HepG2 (cell line): ENCODE results near the gene ATP9A. TPM values are rescaled to one million over a fixed set of nuclear protein-coding genes. Genes with fewer than 3 reads are reported as not detected.

Experiments used
- ARNTL ChIP-seq: sonication (generic); formaldehyde crosslinking; IDR thresholded peaks from 2 replicates; pipeline ENCODE4 v1.4.0; 2020; ENCODE audit warnings: mild to moderate bottlenecking, missing genetic modification reagents
- ATF1 ChIP-seq: IDR thresholded peaks from 2 replicates; pipeline ENCODE4 v1.6.1; 2016; ENCODE audit warnings: mild to moderate bottlenecking, control low read depth
- CAMTA2 ChIP-seq: sonication (generic); formaldehyde crosslinking; IDR thresholded peaks from 2 replicates; pipeline ENCODE4 v1.4.0; 2020; ENCODE audit warnings: mild to moderate bottlenecking, missing genetic modification reagents, borderline replicate concordance
- CENPT ChIP-seq: sonication (generic); formaldehyde crosslinking; IDR thresholded peaks from 2 replicates; pipeline ENCODE4 v1.8.0; 2022; ENCODE audit warnings: low read depth, mild to moderate bottlenecking, moderate library complexity, missing genetic modification reagents
- EEA1 ChIP-seq: sonication (generic); formaldehyde crosslinking; IDR thresholded peaks from 2 replicates; pipeline ENCODE4 v1.5.1; 2020; ENCODE audit warnings: mild to moderate bottlenecking, missing genetic modification reagents, borderline replicate concordance
- ESRRA ChIP-seq: sonication (generic); formaldehyde crosslinking; IDR thresholded peaks from 2 replicates; pipeline ENCODE4 v1.5.1; 2020; ENCODE audit warnings: mild to moderate bottlenecking, low read depth, missing genetic modification reagents
- IKZF1 ChIP-seq: fragments of 450-650 bp; IDR thresholded peaks from 2 replicates; pipeline ENCODE4 v1.7.1; 2016
- KDM1A ChIP-seq: IDR thresholded peaks from 2 replicates; pipeline ENCODE4 v1.6.1; 2016; ENCODE audit warnings: missing compliant biosample characterization
- KLF12 ChIP-seq: sonication (generic); formaldehyde crosslinking; IDR thresholded peaks from 2 replicates; pipeline ENCODE4 v1.4.0; 2020; ENCODE audit warnings: missing genetic modification reagents, borderline replicate concordance
- MED13 ChIP-seq: sonication (generic); formaldehyde crosslinking; IDR thresholded peaks from 2 replicates; pipeline ENCODE4 v1.5.0; 2020; ENCODE audit warnings: missing genetic modification reagents
- MTF2 ChIP-seq: sonication (generic); formaldehyde crosslinking; IDR thresholded peaks from 2 replicates; pipeline ENCODE4 v1.5.0; 2020; ENCODE audit warnings: missing genetic modification reagents, borderline replicate concordance
- MXI1 ChIP-seq: IDR thresholded peaks from 3 replicates; pipeline ENCODE4 v1.6.1; 2012; ENCODE audit warnings: low read depth, low read length, inconsistent platforms, borderline replicate concordance
- NCOA2 ChIP-seq: sonication (generic); formaldehyde crosslinking; IDR thresholded peaks from 2 replicates; pipeline ENCODE4 v1.8.0; 2022; ENCODE audit warnings: inconsistent platforms
- PITX1 ChIP-seq: sonication (generic); formaldehyde crosslinking; IDR thresholded peaks from 2 replicates; pipeline ENCODE4 v1.5.1; 2020; ENCODE audit warnings: mild to moderate bottlenecking, missing genetic modification reagents
- PRPF4 ChIP-seq: fragments of 200-400 bp; formaldehyde crosslinking; IDR thresholded peaks from 2 replicates; pipeline ENCODE4 v1.6.1; 2016; ENCODE audit warnings: low read length, low read depth; ENCODE audit not compliant: poor library complexity, severe bottlenecking
- RBFOX2 ChIP-seq: fragments of 200-400 bp; formaldehyde crosslinking; IDR thresholded peaks from 2 replicates; pipeline ENCODE4 v1.6.1; 2017; ENCODE audit warnings: low read depth, mild to moderate bottlenecking, low read length
- SIX4 ChIP-seq: sonication (generic); formaldehyde crosslinking; IDR thresholded peaks from 2 replicates; pipeline ENCODE4 v1.4.0; 2020; ENCODE audit warnings: missing genetic modification reagents
- ZBTB20 ChIP-seq: sonication (generic); formaldehyde crosslinking; IDR thresholded peaks from 2 replicates; pipeline ENCODE4 v1.8.1; 2023; ENCODE audit warnings: missing genetic modification reagents, low read depth, mild to moderate bottlenecking, borderline replicate concordance
- ZFAT ChIP-seq: sonication (generic); formaldehyde crosslinking; conservative IDR thresholded peaks from 2 replicates; pipeline ENCODE4 v1.8.1; 2023; ENCODE audit warnings: missing genetic modification reagents, inconsistent platforms
- ZNF431 ChIP-seq: sonication (generic); formaldehyde crosslinking; IDR thresholded peaks from 2 replicates; pipeline ENCODE4 v1.9.0; 2022; ENCODE audit warnings: missing genetic modification reagents, low read depth, mild to moderate bottlenecking, borderline replicate concordance
- ZNF451 ChIP-seq: sonication (generic); formaldehyde crosslinking; IDR thresholded peaks from 2 replicates; pipeline ENCODE4 v1.5.0; 2020; ENCODE audit warnings: mild to moderate bottlenecking, missing genetic modification reagents
- ZNF550 ChIP-seq: sonication (generic); formaldehyde crosslinking; IDR thresholded peaks from 2 replicates; pipeline ENCODE4 v1.4.0; 2020; ENCODE audit warnings: mild to moderate bottlenecking, missing genetic modification reagents, borderline replicate concordance
- ZNF652 ChIP-seq: IDR thresholded peaks from 2 replicates; pipeline ENCODE4 v1.6.1; 2016; ENCODE audit warnings: low read depth, borderline replicate concordance
- ZNF816 ChIP-seq: sonication (generic); formaldehyde crosslinking; IDR thresholded peaks from 2 replicates; pipeline ENCODE4 v1.8.0; 2022; ENCODE audit warnings: missing genetic modification reagents, mild to moderate bottlenecking, borderline replicate concordance
- polyA plus RNA-seq, 8 experiments: library from polyadenylated mRNA; depleted of rRNA in 3 of 8; stranded (reverse) in 7 of 8; unstranded in 1 of 8; fragments of >200 nt; fragmentation: Illumina TruSeq in 4 of 8; extraction: Trizol in 4 of 8; gene quantifications; 2 replicates each; pipeline versions ENCODE4 v1.2.1 to v1.2.3, GENCODE V29; 2011 to 2016; ENCODE audit warnings: low read depth in 4 of 8, missing spikeins in 1 of 8, mixed read lengths in 1 of 8; ENCODE audit not compliant: insufficient read depth in 1 of 8
- total RNA-seq, 5 experiments: library from RNA; depleted of rRNA; stranded (reverse); fragments of >200 nt; fragmentation: Illumina TruSeq; extraction: Trizol; gene quantifications; 2 replicates each; pipeline ENCODE4 v1.2.3, GENCODE V29; 2016; ENCODE audit warnings: low read depth in 1 of 5
- TF ChIP-seq, protein P1 (sequence below): sonication (generic); formaldehyde crosslinking; IDR thresholded peaks from 2 replicates; pipeline ENCODE4 v1.9.0; 2021; ENCODE audit warnings: missing genetic modification reagents, borderline replicate concordance
- TF ChIP-seq, protein P2 (sequence below): sonication (generic); formaldehyde crosslinking; IDR thresholded peaks from 2 replicates; pipeline ENCODE4 v1.4.0; 2020; ENCODE audit warnings: missing genetic modification reagents
- TF ChIP-seq, protein P3 (sequence below): sonication (generic); formaldehyde crosslinking; IDR thresholded peaks from 2 replicates; pipeline ENCODE4 v1.8.1; 2023; ENCODE audit warnings: missing genetic modification reagents, inconsistent platforms, borderline replicate concordance

The ATP9A gene
- total and polyA plus RNA-seq, 2 of the 13 experiments (the other 11 are each of a cell fraction or from before 2014, with no cell fraction given) = 11.8 to 18.5 TPM

DNA sequence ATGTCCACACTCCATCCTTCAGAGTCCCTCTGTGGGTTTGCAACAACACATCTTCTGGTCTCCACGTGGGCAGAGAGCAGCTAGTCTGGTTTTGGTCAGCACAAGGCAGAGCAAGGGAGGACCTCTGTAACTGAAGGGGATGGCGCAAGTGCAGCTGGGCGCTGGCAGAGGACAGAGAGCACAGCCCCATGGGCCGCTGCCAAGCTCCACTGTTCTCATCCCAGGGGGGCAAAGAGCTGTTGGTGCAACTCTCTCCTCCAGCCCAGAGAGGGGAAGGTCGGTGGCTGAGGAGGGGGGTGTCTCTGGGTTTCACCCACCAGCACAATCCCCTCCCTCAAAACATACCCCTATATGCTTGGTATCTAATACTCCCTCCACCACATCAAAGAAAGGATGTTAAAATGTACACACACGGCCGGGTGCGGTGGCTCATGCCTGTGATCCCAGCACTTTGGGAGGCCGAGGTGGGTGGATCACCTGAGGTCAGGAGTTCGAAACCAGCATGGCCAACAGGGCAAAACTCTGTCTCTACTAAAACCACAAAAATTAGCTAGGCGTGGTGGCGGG lies 9.1 kb downstream of the ATP9A start (continued):
- no peak for TF ChIP-seq MXI1
- TF ChIP-seq, protein P1, sequence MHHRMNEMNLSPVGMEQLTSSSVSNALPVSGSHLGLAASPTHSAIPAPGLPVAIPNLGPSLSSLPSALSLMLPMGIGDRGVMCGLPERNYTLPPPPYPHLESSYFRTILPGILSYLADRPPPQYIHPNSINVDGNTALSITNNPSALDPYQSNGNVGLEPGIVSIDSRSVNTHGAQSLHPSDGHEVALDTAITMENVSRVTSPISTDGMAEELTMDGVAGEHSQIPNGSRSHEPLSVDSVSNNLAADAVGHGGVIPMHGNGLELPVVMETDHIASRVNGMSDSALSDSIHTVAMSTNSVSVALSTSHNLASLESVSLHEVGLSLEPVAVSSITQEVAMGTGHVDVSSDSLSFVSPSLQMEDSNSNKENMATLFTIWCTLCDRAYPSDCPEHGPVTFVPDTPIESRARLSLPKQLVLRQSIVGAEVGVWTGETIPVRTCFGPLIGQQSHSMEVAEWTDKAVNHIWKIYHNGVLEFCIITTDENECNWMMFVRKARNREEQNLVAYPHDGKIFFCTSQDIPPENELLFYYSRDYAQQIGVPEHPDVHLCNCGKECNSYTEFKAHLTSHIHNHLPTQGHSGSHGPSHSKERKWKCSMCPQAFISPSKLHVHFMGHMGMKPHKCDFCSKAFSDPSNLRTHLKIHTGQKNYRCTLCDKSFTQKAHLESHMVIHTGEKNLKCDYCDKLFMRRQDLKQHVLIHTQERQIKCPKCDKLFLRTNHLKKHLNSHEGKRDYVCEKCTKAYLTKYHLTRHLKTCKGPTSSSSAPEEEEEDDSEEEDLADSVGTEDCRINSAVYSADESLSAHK (CRISPR knock-in tag) = no peak
- 0 out of 2 replicates have a peak, but pooled peaks have one; percentile 31 for TF ChIP-seq SIX4 (CRISPR knock-in tag)
- peak; percentile 55; the same call in 1 of the 2 replicates for TF ChIP-seq EEA1 (CRISPR knock-in tag)
- no peak for TF ChIP-seq CAMTA2
- 0 out of 2 replicates have a peak, but pooled peaks have one; percentile 17 for TF ChIP-seq ZNF431
- TF ChIP-seq ZBTB20 (CRISPR knock-in tag) = no peak
- TF ChIP-seq, protein P2, sequence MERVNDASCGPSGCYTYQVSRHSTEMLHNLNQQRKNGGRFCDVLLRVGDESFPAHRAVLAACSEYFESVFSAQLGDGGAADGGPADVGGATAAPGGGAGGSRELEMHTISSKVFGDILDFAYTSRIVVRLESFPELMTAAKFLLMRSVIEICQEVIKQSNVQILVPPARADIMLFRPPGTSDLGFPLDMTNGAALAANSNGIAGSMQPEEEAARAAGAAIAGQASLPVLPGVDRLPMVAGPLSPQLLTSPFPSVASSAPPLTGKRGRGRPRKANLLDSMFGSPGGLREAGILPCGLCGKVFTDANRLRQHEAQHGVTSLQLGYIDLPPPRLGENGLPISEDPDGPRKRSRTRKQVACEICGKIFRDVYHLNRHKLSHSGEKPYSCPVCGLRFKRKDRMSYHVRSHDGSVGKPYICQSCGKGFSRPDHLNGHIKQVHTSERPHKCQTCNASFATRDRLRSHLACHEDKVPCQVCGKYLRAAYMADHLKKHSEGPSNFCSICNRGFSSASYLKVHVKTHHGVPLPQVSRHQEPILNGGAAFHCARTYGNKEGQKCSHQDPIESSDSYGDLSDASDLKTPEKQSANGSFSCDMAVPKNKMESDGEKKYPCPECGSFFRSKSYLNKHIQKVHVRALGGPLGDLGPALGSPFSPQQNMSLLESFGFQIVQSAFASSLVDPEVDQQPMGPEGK = peak; percentile 85
- TF ChIP-seq RBFOX2 = no peak
- TF ChIP-seq ZNF652 (CRISPR knock-in tag) = no peak
- no peak for TF ChIP-seq PITX1 (CRISPR knock-in tag)
- no peak for TF ChIP-seq ZNF451 (CRISPR knock-in tag)
- TF ChIP-seq ESRRA (CRISPR knock-in tag) = no peak
- TF ChIP-seq PRPF4 = no peak
- TF ChIP-seq, protein P3, sequence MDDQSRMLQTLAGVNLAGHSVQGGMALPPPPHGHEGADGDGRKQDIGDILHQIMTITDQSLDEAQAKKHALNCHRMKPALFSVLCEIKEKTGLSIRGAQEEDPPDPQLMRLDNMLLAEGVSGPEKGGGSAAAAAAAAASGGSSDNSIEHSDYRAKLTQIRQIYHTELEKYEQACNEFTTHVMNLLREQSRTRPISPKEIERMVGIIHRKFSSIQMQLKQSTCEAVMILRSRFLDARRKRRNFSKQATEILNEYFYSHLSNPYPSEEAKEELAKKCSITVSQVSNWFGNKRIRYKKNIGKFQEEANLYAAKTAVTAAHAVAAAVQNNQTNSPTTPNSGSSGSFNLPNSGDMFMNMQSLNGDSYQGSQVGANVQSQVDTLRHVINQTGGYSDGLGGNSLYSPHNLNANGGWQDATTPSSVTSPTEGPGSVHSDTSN (CRISPR knock-in tag) = no peak
- TF ChIP-seq KDM1A (CRISPR knock-in tag) = peak; percentile 40; the same call in 1 of the 2 replicates
- no peak for TF ChIP-seq ATF1
- TF ChIP-seq ZNF816 (CRISPR knock-in tag) = no peak
- 0 out of 2 replicates have a peak, but pooled peaks have one; percentile 22 for TF ChIP-seq ARNTL (CRISPR knock-in tag)
- no peak for TF ChIP-seq MED13 (CRISPR knock-in tag)
- TF ChIP-seq ZNF550 = no peak
- TF ChIP-seq CENPT (CRISPR knock-in tag) = no peak
- no peak for TF ChIP-seq MTF2
- TF ChIP-seq IKZF1 = no peak
- TF ChIP-seq NCOA2 (CRISPR knock-in tag) = no peak
- TF ChIP-seq KLF12 (CRISPR knock-in tag) = no peak
- no peak for TF ChIP-seq ZFAT
